Muscle of arm (tissue), 14 donors: ENCODE measurements around the gene ZNF280A. TPM values are rescaled to one million over a fixed set of nuclear protein-coding genes. Genes with fewer than 3 reads are reported as not detected.

Experiments
- DNase-seq: peaks from one replicate; pipeline ENCODE4 v3.0.0-alpha.2; 2013
- long read RNA-seq, 11 donors: transcript quantifications; one replicate each; lab custom pipeline, GENCODE V29; 2026
- polyA plus RNA-seq, 12 donors: library from polyadenylated mRNA; unstranded; fragments of 120-200 nt; gene quantifications; one replicate each; pipeline ENCODE4 v1.2.1, GENCODE V29; 2013; ENCODE audit not compliant: insufficient read length in 12 of 12

The ZNF280A gene
- under 1 TPM in 4 of 12 donors, not detected in 8; 0.09 to 0.25 (median 0.10) TPM for polyA plus RNA-seq
- long read RNA-seq, donor 1 = 0 reads
- long read RNA-seq, donor 2 = 0 reads
- long read RNA-seq, donor 3 = 0 reads
- long read RNA-seq, donor 4 = 0 reads
- long read RNA-seq, donor 5 = 0 reads
- long read RNA-seq, donor 6 = 0 reads
- long read RNA-seq, donor 7 = 0 reads
- long read RNA-seq, donor 8 = 0 reads
- long read RNA-seq, donor 9 = 0 reads
- long read RNA-seq, donor 10 = 0 reads
- long read RNA-seq, donor 11 = 0 reads

DNA sequence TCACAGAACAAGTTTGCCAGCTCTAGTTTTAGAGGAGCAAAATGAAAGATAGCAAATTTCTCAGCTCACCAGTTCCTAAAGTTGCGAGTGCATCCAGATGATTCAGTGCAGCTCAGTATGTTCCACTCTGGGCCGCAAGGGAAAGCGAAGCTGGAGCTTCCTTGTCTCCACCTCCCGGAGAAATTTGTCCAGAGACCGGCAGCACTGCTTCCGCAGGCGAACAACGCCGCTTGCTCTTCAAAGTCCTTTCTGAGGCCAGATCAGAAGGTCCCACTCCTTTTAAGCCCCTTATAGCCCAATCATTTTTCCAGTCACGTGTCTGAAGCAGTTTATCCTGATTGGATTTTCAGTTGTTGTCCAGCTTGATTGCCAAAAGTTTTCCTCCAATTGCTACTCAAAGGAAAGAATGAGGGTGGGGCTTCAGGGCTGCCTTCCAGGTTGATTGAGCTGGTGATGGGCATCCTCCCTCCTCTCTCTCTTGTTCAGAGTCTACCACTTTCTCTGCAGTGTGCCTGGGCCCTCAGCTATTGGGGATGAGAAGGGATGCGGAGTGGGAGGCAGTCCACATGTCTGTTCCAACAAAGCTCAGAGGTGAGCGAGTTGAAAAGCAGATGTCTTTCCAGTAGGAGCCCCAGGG is at the start of gene ZNF280A:
TSS of gene ZNF280A (minus strand) at position 251 of the 637 bp plus-strand sequence. CDS start 4,640 bp downstream, outside the sequence.
- DNase-seq = no peak

GRCh38 chr22:22569218-22569617 is 49.1 kb upstream of the ZNF280A start:
- DNase-seq = no peak

DNA sequence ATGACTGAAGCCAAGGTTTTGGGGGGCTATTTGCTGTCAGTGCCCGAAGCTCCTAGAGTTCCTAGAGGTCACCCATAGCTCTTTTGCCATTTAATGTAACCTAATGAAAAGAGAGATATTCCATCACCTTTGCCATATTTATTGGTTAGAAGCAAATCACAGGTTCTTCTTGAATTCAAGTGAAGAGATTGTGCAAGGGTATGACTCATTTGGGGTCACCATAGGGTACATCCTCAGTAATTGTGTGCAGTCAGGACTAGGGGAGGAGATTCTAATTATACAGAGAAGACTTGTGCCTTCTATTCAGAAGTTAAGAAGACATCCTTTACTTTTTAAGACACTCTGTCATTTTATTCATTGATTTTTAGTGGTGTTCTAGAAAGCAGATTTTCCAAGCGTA is 45.9 kb upstream of the ZNF280A start:
- DNase-seq = no peak

- no peak for DNase-seq
Observed at GRCh38 chr22:22558972-22559603, 39.0 kb upstream of the ZNF280A start, which contains the start of gene PRAME. PRAME (minus strand) TSS chr22:22559265; CDS start chr22:22556832, 2,433 bp downstream.

- no peak for DNase-seq
Observed at GRCh38 chr22:22558071-22558971, 38.3 kb upstream of the ZNF280A start.

GRCh38 chr22:22556995-22557925 is 37.2 kb upstream of the ZNF280A start:
- no peak for DNase-seq

- DNase-seq = no peak
Observed at GRCh38 chr22:22556578-22556977, 36.5 kb upstream of the ZNF280A start.

- DNase-seq = no peak
Observed at GRCh38 chr22:22555596-22555995, 35.5 kb upstream of the ZNF280A start.

DNA sequence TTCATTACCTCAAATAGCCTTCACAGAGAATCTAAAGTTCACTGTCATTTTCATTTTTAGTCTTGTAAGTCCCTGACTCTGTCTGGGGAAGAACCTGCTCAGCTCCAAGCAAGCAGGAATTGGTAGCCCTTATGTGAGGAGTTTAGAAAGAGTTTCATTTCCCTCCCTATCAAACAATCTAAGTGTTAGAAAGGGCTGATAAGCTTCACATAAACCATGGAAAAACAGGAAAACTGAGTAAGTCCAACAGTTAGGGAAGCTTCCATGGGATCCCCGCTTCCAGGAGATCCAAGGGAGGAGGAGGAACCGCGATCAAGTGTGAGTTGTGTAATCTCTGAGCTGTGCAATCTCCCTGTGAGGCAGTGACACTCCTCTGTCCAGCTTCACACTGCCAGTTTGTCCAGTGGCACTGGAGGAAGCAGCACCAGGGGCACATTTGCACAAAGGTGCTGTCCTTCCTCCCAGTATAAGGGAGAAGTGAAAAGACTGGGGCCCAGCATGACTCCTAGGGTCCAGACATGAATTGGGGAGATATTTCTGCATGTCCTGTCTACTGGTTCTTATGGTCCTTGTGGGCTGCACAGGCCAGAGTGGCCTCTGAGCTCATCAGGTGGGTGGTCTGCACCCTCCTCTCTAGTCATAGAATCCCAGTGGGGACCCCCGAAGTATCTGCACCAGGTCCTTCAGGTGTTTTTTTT is 34.7 kb upstream of the ZNF280A start:
- DNase-seq = no peak

GRCh38 chr22:22553735-22554586 is 33.9 kb upstream of the ZNF280A start:
- DNase-seq = no peak

- no peak for DNase-seq
Observed at GRCh38 chr22:22553141-22553540, 33.1 kb upstream of the ZNF280A start.

DNA sequence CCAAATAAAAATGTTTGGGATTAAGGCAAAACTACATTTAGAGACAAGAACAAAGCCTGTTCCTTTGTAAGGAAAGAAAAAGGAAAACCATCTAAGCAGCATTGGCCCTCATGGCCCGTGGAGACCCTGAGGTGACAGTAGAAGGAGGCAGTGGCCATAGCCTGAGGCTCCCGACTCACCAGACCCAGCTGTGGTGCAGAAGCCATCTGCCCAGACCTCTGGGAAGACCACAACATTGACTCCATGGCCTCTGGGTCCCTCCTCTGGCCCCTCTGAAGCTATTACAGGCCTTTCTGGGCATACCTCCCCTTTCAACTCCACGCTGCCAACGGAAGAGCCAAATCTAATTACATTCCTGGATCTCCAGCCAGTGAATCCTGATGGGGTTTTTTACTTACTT is 32.6 kb upstream of the ZNF280A start:
- no peak for DNase-seq

DNA sequence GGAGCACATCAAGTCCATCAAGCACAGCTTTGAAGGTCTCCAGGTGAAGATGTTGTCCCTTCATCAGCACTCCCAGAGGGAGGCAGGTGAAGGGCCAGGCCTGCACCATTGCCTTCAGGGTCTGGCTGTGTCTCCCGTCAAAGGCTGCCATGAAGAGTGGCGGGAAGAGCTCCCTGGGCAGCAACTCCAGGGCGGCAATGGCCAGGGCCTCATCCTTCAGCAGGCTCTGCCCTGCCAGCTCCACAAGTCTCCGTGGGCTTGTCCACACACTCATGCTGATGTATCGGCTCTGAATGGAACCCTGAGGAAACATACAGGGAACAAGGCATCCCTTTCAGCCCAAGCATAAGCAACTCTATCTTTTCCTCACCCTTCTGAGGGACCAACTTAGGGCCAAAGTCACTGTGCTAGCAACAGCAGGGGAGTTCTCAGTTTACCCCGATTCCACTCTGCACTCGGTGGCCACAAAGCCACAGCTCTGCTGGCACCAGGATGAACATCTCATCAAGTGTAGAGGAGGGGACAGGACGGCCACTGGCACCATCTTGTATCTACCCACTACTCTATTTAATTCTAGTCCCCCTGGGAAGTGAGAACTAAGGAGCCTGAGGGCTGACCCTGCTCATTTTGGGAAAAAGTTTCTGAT is 30.8 kb upstream of the ZNF280A start:
- DNase-seq = no peak

DNA sequence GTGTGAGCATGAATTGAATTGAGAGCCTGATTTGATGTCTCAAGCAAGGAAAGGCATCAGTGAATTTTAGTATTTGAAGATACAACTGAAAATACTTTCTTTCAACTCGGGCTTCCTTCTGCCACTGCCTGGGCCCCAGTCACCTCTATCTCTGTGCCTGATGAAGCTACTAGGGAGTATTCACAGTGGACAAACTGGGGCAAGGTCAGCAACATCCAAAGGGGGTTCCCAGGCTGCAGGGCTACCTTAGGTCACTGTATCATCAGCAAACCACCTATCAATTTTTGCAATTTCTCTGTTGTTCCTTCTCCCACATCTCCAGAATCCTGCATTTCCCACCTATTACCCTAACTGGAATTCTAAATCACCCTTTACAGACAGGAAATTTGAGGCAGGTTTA is 28.8 kb upstream of the ZNF280A start:
- no peak for DNase-seq

DNA sequence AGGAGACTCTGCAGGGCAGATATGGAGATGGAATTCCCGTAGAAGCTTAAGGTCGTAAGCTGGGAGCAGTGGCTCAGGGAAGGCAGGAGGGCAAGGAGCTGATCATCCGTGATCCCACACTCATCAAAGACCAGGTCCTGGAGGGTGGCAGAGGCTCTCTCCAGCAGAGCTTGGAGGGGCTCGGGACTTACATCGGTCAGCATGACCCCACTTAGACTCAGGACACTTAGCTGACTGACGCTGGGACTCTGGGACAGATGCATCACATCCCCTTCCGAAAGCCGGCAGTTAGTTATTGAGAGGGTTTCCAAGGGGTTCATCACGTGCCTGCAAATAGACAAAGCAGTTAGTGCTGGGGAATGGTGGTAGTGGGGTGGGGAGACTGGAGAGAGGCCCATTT is 28.2 kb upstream of the ZNF280A start:
- DNase-seq = no peak

DNA sequence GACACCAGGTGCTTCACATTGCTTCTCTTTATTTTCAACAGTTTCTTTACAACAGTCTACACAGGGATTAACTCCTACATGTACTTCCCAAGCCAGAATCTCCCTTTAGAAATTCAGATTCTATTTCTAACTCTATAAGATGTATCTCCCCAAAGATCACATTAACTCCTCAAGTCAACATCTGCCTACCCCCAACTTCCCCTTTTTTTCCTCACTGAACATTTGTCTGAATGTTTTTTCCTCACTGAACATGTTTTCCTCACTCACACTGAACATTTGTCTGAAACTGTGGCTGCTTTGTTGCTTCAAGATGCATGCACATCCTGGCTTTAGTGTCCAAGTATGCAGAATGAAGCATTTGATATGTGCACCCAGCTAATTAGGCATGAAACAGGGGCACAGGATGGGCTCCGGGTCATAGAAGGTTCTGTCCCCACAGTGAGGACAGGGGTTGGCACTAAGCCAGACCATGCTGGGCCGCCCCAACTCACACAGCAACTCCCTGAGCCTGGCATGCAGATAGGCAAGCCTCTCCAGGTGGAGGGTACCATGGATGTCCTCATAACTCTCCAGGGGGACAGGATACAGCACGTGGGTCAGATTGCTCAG is 27.7 kb upstream of the ZNF280A start:
- DNase-seq = no peak

DNA sequence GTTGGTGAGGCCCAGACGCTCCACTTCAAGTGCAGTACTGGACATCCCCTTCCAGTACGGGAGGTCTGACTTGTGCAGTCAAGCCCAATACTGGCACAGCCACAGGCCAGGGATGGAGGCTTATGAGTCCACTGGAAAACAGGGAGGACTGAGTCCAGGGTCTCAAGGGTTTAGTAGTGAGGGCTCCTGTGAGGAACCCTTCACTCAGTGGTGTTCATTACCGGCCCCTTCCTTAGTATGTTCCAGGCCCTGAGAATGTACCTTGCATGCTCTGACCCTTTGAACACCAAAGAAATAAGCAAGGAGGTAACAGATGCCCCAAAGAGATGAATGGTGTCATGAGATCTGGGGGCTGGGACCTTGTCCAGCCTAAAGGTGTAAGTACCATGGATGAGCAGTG is 27.2 kb upstream of the ZNF280A start:
- DNase-seq = no peak

DNA sequence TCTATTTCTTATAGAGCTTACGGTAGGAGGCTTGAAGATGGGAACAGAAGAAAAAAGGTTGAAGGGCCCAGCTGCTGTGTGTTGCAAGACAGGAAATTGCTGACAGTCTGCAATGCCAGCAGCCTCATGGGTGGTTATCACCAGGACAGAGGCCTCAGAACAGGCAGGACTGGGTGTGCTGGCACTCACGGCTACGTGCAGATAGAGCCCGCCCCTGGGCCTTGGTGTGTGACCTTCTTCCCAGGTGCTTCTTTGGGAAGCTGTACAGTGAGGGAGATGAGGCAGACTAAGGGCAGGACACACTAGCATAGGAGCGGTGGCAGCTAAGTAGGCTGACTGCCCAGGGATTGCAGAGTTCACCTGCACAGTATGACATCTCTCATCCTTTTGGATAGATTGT is 26.4 kb upstream of the ZNF280A start:
- DNase-seq = no peak
